Activated naive CD8-positive, alpha-beta T cell treated with anti-CD3 and anti-CD28 coated beads for 36 hours (primary cell): ENCODE results near the gene AP3D1. TPM values are rescaled to one million over a fixed set of nuclear protein-coding genes. Genes with fewer than 3 reads are reported as not detected.
"Not testable (repeated sequence)": the region's sequence is repeated elsewhere in the genome, so short reads cannot be mapped to it uniquely, and the experiment has no call there.

Experiments
- DNase-seq: peaks from one replicate; pipeline ENCODE4 v3.0.0; 2021
- H3K27ac Mint-ChIP-seq: one replicate; pipeline ENCODE4 v1.8.0; 2022; ENCODE audit warnings: mild to moderate bottlenecking, moderate library complexity, mixed read lengths
- H3K27me3 Mint-ChIP-seq: one replicate; pipeline ENCODE4 v1.8.0; 2022; ENCODE audit warnings: mild to moderate bottlenecking, mixed read lengths
- H3K36me3 Mint-ChIP-seq: one replicate; pipeline ENCODE4 v1.8.0; 2021; ENCODE audit warnings: mild to moderate bottlenecking, mixed read lengths
- H3K4me1 Mint-ChIP-seq: one replicate; pipeline ENCODE4 v1.8.0; 2021; ENCODE audit warnings: mixed read lengths
- H3K4me3 Mint-ChIP-seq: one replicate; pipeline ENCODE4 v1.8.0; 2022; ENCODE audit warnings: mild to moderate bottlenecking, moderate library complexity, mixed read lengths
- H3K9me3 Mint-ChIP-seq: one replicate; pipeline ENCODE4 v1.8.0; 2022; ENCODE audit warnings: mixed read lengths
- total RNA-seq, 2 experiments: library from RNA; stranded (reverse); gene quantifications; one replicate each; pipeline ENCODE4 v1.2.3, GENCODE V29; 2021

AP3D1 gene
- total RNA-seq, 2 experiments from 2014 or later, result 92.0 to 96.0 TPM

GRCh38 chr19:2145831-2146241, 5.5 kb downstream of the AP3D1 start:
- Mint-ChIP-seq H3K27ac (no peak overlapping the region), H3K27me3 (no peaks in the 10 kb centered on the region)
- peak; percentile 19 for DNase-seq

GRCh38 chr19:2144190-2144589, 7.2 kb downstream of the AP3D1 start:
- Mint-ChIP-seq H3K27me3 (no peaks in the 10 kb centered on the region), H3K4me1 (peaks cover 34% of the 10 kb centered on the region), H3K36me3 (peaks cover 15% of the 10 kb centered on the region), H3K9me3 (no peaks in the 10 kb centered on the region), H3K27ac (no peak overlapping the region), H3K4me3 (no peak overlapping the region)
- no peak for DNase-seq

More at GRCh38 chr19:2145831-2146241, 5.5 kb downstream of the AP3D1 start:
- Mint-ChIP-seq H3K9me3 (no peaks in the 10 kb centered on the region), H3K4me3 (no peak overlapping the region), H3K4me1 (peaks cover 45% of the 10 kb centered on the region), H3K36me3 (peaks cover 21% of the 10 kb centered on the region)

DNA sequence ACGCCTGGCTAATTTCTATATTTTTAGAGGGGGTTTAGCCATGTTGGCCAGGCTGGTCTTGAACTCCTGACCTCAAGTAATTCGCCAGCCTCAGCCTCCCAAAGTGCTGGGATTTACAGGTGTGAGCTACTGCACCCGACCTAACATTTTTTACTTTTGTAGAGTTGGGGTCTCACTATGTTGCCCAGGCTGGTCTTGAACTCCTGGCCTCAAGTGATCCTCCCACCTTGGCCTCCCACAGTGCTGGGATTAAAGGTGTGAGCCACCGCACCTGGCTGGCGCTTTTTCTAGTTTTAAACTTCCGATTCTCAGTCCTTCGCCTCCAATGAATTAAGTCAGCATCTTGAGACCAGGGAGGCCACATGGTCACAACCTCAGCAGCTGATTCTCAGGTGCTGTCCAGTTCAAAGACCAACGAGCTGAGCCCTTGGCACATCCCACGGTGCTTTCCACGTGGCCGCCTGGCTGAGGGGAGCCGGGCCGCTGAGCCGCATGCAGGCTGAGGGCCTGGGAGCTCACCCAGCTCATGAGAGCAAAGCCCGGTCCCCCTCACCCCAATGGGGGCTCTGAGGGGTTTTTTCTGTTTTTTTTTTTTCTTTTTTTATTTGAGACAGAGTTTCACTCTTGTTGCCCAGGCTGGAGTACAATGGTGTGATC, 9.1 kb downstream of the AP3D1 start:
- H3K27me3 Mint-ChIP-seq, result no peaks in the 10 kb centered on the region
- peaks cover 21% of the 10 kb centered on the region for H3K4me1 Mint-ChIP-seq
- H3K27ac Mint-ChIP-seq, result no peak overlapping the region
- H3K36me3 Mint-ChIP-seq, result peaks cover 9% of the 10 kb centered on the region
- no peaks in the 10 kb centered on the region for H3K9me3 Mint-ChIP-seq
- DNase-seq, result no peak
- H3K4me3 Mint-ChIP-seq, result no peak overlapping the region

GRCh38 chr19:2140138-2140569, 11.2 kb downstream of the AP3D1 start:
- no peak overlapping the region for H3K27ac Mint-ChIP-seq
- H3K36me3 Mint-ChIP-seq, result peaks cover 5% of the 10 kb centered on the region
- DNase-seq, result no peak
- H3K4me1 Mint-ChIP-seq, result peaks cover 10% of the 10 kb centered on the region
- no peaks in the 10 kb centered on the region for H3K27me3 Mint-ChIP-seq
- H3K9me3 Mint-ChIP-seq, result no peaks in the 10 kb centered on the region
- H3K4me3 Mint-ChIP-seq, result no peak overlapping the region

DNA sequence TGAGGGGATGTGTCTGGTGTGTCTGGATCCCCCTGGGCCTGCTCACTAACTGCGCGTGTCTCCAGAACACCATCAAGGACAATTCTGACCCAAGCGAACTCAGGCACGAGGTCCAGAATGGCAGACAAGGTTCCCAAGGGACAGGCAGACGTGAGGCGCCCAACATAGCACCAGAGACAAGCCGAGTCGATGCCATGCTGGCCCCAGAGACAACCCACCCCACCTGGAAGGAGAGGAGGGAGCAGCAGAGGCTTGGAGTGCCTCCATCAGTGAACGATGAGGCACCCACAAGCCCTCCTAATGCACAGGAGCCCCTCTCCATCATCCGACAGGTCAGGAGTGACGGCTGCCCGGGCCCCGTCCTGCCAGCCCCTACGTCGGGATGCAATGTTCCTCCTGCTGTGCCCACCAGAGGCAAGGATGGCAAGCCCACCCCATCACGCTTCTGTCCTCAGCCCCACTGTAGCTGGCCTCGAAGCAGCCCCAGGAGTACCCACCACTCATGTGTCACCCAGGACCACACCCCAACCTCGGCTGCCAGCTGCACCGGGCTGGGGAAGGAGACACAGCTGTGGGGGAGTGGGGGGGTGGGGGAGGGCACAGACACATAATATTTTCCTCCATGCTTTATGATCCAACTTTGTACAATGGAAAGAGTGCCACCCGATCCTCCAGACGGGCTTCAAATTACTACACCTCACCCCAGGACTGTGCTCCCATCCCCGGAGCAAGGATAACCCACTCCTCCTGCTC, 11.8 kb downstream of the AP3D1 start:
- H3K9me3 Mint-ChIP-seq, result no peaks in the 10 kb centered on the region
- peaks cover 8% of the 10 kb centered on the region for H3K4me1 Mint-ChIP-seq
- no peak for DNase-seq
- no peaks in the 10 kb centered on the region for H3K27me3 Mint-ChIP-seq
- peaks cover 5% of the 10 kb centered on the region for H3K36me3 Mint-ChIP-seq
- H3K27ac Mint-ChIP-seq, result no peak overlapping the region
- no peak overlapping the region for H3K4me3 Mint-ChIP-seq

- H3K4me1 Mint-ChIP-seq, result peaks cover 4% of the 10 kb centered on the region
- H3K27me3 Mint-ChIP-seq, result no peaks in the 10 kb centered on the region
- H3K9me3 Mint-ChIP-seq, result no peaks in the 10 kb centered on the region
- H3K27ac Mint-ChIP-seq, result no peak overlapping the region
- DNase-seq, result no peak
- H3K36me3 Mint-ChIP-seq, result peaks cover 7% of the 10 kb centered on the region
- no peak overlapping the region for H3K4me3 Mint-ChIP-seq
Measured at GRCh38 chr19:2138061-2138728, 13.2 kb downstream of the AP3D1 start.

GRCh38 chr19:2136796-2137195, 14.6 kb downstream of the AP3D1 start:
- no peak for DNase-seq
- Mint-ChIP-seq H3K4me3 (no peak overlapping the region), H3K36me3 (peaks cover 14% of the 10 kb centered on the region), H3K9me3 (no peaks in the 10 kb centered on the region), H3K4me1 (peaks cover 4% of the 10 kb centered on the region), H3K27me3 (no peaks in the 10 kb centered on the region), H3K27ac (no peak overlapping the region)

DNA sequence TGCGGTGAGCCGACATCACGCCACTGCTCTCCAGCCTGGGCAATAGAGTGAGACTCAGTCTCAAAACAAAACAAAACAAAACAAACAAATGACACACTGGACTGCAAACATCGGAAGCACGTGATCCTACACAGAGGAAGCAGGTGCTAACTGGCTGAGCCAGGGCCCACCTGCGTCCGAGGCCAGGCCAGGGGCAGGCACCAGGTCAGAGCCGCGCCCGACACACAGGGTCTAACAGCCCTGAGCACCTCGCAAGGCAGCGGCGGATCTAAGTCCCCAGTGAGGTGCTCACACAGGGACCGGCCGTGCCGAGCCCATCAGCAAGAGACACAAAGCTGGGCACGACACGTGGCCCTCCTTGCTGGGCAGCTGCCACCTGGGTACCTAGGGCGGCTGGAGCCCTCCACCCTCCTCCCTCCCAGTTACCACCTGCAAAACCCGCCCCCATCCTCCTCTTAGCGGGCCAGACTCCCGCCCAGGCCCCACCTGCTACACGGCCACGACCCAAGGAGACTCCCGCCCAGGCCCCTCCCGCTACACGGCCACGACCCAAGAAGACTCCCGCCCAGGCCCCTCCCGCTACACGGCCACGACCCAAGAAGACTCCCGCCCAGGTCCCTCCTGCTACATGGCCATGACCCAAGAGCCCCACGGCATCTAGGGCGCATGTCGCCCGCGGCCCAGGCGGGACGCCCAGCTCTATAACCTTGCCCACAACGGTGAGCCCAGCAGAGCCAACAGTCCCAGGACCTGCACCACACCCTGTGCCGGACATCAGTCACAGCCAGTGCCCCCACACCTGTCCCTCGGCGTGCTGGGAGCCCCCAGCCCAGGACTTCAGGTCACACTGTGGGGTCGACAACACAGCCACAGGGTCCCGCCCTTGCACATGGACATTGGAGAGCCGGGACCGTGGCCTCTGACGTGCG, 15.6 kb downstream of the AP3D1 start:
- no peak overlapping the region for H3K4me3 Mint-ChIP-seq
- DNase-seq, result no peak
- H3K9me3 Mint-ChIP-seq, result no peaks in the 10 kb centered on the region
- peaks cover 14% of the 10 kb centered on the region for H3K36me3 Mint-ChIP-seq
- no peak overlapping the region for H3K27ac Mint-ChIP-seq
- peaks cover 2% of the 10 kb centered on the region for H3K4me1 Mint-ChIP-seq
- no peaks in the 10 kb centered on the region for H3K27me3 Mint-ChIP-seq

- Mint-ChIP-seq H3K9me3 (no peaks in the 10 kb centered on the region), H3K36me3 (peaks cover 13% of the 10 kb centered on the region), H3K27ac (no peak overlapping the region), H3K4me1 (no peaks in the 10 kb centered on the region), H3K27me3 (no peaks in the 10 kb centered on the region), H3K4me3 (no peak overlapping the region)
- DNase-seq, result no peak
Measured at GRCh38 chr19:2132731-2133490, 18.5 kb downstream of the AP3D1 start.

DNA sequence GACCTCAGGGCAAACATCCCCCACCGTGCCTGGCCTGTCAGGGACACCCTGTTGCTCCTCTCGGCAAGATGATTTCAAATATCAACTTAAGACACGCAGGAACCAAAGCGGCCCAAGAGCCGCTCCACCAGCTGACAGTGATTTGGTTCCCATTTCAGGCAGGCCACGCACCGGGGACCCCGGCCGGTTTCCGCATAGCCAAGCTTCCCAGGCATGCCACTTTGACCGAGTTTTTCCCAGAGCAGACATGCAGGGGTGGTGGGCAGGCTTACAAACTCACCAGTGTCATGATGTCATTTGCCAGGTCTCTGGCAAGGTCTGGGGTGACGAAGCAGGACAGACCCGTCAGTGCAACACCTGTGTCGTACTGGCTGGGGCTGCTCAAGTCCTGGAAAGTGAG, 19.2 kb downstream of the AP3D1 start:
- no peak overlapping the region for H3K27ac Mint-ChIP-seq
- H3K4me3 Mint-ChIP-seq, result no peak overlapping the region
- H3K27me3 Mint-ChIP-seq, result no peaks in the 10 kb centered on the region
- H3K4me1 Mint-ChIP-seq, result no peaks in the 10 kb centered on the region
- peaks cover 9% of the 10 kb centered on the region for H3K36me3 Mint-ChIP-seq
- no peak for DNase-seq
- no peaks in the 10 kb centered on the region for H3K9me3 Mint-ChIP-seq

DNA sequence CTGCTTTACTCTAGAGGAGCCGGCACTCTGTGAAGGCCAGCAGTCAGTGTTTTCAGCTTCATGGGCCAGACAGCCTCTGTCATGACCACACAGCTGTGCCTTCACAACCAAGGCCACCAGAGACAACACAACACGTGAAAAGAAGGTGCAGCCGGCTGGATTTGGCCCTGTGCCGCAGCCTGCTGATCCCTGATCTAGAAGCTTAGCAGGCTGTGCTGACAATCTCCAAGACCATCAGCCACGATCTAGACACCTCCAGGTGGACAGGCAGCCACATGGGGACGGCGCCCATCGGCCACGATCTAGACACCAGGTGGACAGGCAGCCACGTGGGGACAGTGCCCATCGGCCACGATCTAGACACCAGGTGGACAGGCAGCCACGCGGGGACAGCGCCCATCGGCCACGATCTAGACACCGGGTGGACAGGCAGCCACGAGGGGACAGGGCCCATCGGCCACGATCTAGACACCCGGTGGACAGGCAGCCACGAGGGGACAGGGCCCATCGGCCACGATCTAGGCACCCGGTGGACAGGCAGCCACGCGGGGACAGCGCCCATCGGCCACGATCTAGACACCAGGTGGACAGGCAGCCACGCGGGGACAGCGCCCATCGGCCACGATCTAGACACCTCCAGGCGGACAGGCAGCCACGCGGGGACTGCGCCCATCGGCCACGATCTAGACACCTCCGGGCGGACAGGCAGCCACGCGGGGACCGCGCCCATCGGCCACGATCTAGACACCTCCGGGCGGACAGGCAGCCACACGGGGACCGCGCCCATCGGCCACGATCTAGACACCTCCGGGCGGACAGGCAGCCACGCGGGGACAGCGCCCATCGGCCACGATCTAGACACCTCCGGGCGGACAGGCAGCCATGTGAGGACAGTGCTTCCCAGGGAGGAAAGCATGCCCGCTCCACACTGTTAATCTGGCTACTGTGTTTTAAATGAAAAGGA, 20.1 kb downstream of the AP3D1 start:
- H3K9me3 Mint-ChIP-seq, H3K27me3 Mint-ChIP-seq, H3K36me3 Mint-ChIP-seq, H3K4me1 Mint-ChIP-seq, DNase-seq, H3K4me3 Mint-ChIP-seq, H3K27ac Mint-ChIP-seq: not testable (repeated sequence)

GRCh38 chr19:2129892-2130770, 21.2 kb downstream of the AP3D1 start:
- Mint-ChIP-seq H3K9me3 (no peaks in the 10 kb centered on the region), H3K27ac (no peak overlapping the region), H3K4me3 (no peak overlapping the region), H3K27me3 (no peaks in the 10 kb centered on the region), H3K4me1 (no peaks in the 10 kb centered on the region), H3K36me3 (peaks cover 9% of the 10 kb centered on the region)
- DNase-seq, result no peak
